ENCODE data around the gene SOCS3.

The SOCS3 gene, protein sequence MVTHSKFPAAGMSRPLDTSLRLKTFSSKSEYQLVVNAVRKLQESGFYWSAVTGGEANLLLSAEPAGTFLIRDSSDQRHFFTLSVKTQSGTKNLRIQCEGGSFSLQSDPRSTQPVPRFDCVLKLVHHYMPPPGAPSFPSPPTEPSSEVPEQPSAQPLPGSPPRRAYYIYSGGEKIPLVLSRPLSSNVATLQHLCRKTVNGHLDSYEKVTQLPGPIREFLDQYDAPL

DNA sequence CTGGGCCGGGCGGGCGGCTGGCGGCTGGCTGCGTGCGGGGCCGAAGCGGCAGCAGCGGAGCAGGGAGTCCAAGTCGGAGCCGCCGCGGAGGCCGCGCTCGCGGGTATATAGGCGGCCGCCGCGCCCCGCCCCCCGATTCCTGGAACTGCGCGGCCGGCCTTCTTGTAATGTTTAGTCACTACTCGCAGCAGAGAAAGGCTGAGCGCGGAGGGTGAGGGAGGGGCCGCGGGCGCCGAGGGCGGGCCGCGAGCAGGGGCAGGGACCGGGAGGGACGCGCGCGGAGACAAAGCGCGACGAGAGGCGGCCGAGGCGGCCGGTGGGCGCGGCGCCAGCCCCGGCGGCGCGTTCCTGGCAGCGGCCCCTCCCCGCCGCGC lies at the start of gene SOCS3:
SOCS3 (minus strand) TSS at position 81 of the 374 bp plus-strand sequence. CDS start 982 bp downstream, outside the sequence.
- H3K27ac ChIP-seq (ENCODE audit: low read depth, low read length), result no peak within 1 kb of the TSS
- no peaks in the 10 kb centered on the region for H3K9me2 ChIP-seq (replicated peaks; ENCODE audit: control insufficient read depth, low read length)
- H3K4me1 ChIP-seq (ENCODE audit: control insufficient read depth, low read length), result peaks cover 37% of the 10 kb centered on the region

DNA sequence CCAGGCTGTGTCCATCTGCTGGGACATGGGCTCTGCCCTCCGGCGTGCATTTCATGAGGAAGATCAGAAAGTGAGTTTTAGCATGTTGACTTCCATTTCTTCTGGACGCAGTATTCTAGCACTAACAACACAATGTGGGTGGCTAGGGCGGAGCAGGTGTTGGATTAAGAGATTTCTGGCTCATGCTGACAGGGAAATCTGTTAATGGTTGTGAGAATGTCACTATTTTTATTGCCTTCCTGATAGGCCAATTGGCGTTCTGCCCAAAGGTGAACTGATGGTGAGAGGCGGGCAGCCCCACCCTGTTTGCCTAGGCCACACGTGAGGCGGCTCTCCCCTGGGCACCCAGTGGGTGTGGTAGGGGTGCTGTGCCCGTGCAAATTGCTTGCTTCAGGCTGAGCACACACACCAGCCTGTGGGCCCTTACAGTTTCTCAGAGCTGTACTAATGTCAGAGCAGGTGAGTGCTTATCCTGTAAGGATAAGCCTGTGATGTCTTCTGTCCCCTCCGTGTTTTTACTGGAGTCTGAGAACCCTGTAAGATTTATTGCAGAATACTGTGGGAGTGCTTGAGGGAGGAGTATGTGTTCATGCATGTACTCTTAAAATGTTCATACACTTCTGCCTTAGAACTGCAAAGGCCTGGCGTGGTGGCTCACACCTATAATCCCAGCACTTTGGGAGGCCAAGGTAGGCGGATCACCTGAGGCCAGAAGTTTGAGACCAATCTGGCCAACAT lies 49.5 kb upstream of the SOCS3 start:
- peaks cover 35% of the 10 kb centered on the region for H3K36me3 ChIP-seq (ENCODE audit: control insufficient read depth, low read length)
- no peaks in the 10 kb centered on the region for H3F3A ChIP-seq (ENCODE audit: control insufficient read depth, insufficient read depth)
- H3K4me1 ChIP-seq (ENCODE audit: control insufficient read depth, low read length), result peaks cover 5% of the 10 kb centered on the region; the same call in 1 of the 2 replicates
- TF ChIP-seq, protein P1, sequence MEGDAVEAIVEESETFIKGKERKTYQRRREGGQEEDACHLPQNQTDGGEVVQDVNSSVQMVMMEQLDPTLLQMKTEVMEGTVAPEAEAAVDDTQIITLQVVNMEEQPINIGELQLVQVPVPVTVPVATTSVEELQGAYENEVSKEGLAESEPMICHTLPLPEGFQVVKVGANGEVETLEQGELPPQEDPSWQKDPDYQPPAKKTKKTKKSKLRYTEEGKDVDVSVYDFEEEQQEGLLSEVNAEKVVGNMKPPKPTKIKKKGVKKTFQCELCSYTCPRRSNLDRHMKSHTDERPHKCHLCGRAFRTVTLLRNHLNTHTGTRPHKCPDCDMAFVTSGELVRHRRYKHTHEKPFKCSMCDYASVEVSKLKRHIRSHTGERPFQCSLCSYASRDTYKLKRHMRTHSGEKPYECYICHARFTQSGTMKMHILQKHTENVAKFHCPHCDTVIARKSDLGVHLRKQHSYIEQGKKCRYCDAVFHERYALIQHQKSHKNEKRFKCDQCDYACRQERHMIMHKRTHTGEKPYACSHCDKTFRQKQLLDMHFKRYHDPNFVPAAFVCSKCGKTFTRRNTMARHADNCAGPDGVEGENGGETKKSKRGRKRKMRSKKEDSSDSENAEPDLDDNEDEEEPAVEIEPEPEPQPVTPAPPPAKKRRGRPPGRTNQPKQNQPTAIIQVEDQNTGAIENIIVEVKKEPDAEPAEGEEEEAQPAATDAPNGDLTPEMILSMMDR (IDR thresholded peaks at IDR 0.05; ENCODE audit: low read depth, low read length, poor library complexity, severe bottlenecking), result no peak
- no peak for TF ChIP-seq EZH2phosphoT487 (IDR thresholded peaks at IDR 0.05; ENCODE audit: borderline replicate concordance, low read length)
- H3K27ac ChIP-seq (ENCODE audit: low read depth, low read length), result no peak overlapping the region
- H3K9me2 ChIP-seq (replicated peaks; ENCODE audit: control insufficient read depth, low read length), result no peaks in the 10 kb centered on the region
- no peaks in the 10 kb centered on the region for H3K9me3 ChIP-seq (ENCODE audit: control insufficient read depth, insufficient read depth, low read length)
- peaks cover 38% of the 10 kb centered on the region for H3K79me2 ChIP-seq (ENCODE audit: control insufficient read depth, low read length)
- no peaks in the 10 kb centered on the region for H3K27me3 ChIP-seq (ENCODE audit: control insufficient read depth, low read length)
- H3K4me3 ChIP-seq (ENCODE audit: low read length), result no peak overlapping the region
- H3K4me2 ChIP-seq (ENCODE audit: low read length), result no peak overlapping the region
- peaks cover 7% of the 10 kb centered on the region for H4K20me1 ChIP-seq (ENCODE audit: control insufficient read depth, insufficient read depth, low read depth, low read length)

More for the DNA sequence above, at the start of gene SOCS3:
- Histone ChIP-seq H3K4me2 (ENCODE audit: low read length) (peak within 1 kb of the TSS; percentile 72), H3K4me3 (ENCODE audit: low read length) (peak within 1 kb of the TSS; percentile 50), H3K9me3 (ENCODE audit: control insufficient read depth, insufficient read depth, low read length) (no peaks in the 10 kb centered on the region), H4K20me1 (ENCODE audit: control insufficient read depth, insufficient read depth, low read depth, low read length) (peaks cover 8% of the 10 kb centered on the region), H3F3A (ENCODE audit: control insufficient read depth, insufficient read depth) (no peaks in the 10 kb centered on the region; the same call in 1 of the 2 replicates), H3K27me3 (ENCODE audit: control insufficient read depth, low read length) (peaks cover 86% of the 10 kb centered on the region), H3K79me2 (ENCODE audit: control insufficient read depth, low read length) (no peaks in the 10 kb centered on the region), H3K36me3 (ENCODE audit: control insufficient read depth, low read length) (no peaks in the 10 kb centered on the region)
- TF ChIP-seq EZH2phosphoT487 (IDR thresholded peaks at IDR 0.05; ENCODE audit: borderline replicate concordance, low read length), result no peak
- TF ChIP-seq, protein P1 (IDR thresholded peaks at IDR 0.05; ENCODE audit: low read depth, low read length, poor library complexity, severe bottlenecking), result no peak

DNA sequence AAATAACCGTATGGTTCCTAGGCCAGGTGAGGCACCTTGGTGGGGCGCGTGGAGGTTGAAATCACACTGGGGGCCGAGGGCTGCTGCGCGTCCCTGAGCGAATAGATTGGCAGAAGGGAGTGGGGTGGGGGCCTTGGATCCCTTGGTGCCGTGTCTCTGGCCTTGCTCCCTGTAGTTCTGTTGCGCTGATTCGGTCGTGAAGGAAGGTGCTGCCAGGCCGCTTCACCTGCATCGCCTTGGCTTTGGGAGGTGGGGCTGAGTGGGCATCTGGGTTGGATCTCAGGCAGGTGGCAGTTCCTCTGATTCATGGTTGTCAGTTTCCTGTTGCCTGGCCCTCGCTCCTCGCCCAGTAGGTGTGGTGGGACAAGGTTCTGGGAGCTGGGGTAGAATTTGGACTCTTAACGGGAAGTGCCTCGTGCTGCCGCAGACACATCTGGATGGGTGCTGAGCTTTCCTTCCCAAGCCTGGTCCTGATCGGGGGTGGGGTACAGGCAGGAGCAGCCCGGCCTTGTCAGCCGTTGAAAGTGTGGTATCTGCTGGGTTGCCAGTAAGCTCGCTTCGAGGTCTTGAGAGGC lies 48.7 kb upstream of the SOCS3 start:
- H3K27ac ChIP-seq (ENCODE audit: low read depth, low read length), result no peak overlapping the region
- peaks cover 36% of the 10 kb centered on the region for H3K36me3 ChIP-seq (ENCODE audit: control insufficient read depth, low read length)
- peaks cover 38% of the 10 kb centered on the region for H3K79me2 ChIP-seq (ENCODE audit: control insufficient read depth, low read length)

More for the DNA sequence above, 48.7 kb upstream of the SOCS3 start:
- Histone ChIP-seq H4K20me1 (ENCODE audit: control insufficient read depth, insufficient read depth, low read depth, low read length) (peaks cover 7% of the 10 kb centered on the region), H3K9me2 (replicated peaks; ENCODE audit: control insufficient read depth, low read length) (no peaks in the 10 kb centered on the region), H3K9me3 (ENCODE audit: control insufficient read depth, insufficient read depth, low read length) (no peaks in the 10 kb centered on the region), H3K27me3 (ENCODE audit: control insufficient read depth, low read length) (no peaks in the 10 kb centered on the region), H3K4me1 (ENCODE audit: control insufficient read depth, low read length) (peaks cover 5% of the 10 kb centered on the region; the same call in 1 of the 2 replicates), H3K4me2 (ENCODE audit: low read length) (no peak overlapping the region), H3K4me3 (ENCODE audit: low read length) (no peak overlapping the region), H3F3A (ENCODE audit: control insufficient read depth, insufficient read depth) (no peaks in the 10 kb centered on the region)
- no peak for TF ChIP-seq EZH2phosphoT487 (IDR thresholded peaks at IDR 0.05; ENCODE audit: borderline replicate concordance, low read length)
- TF ChIP-seq, protein P1 (IDR thresholded peaks at IDR 0.05; ENCODE audit: low read depth, low read length, poor library complexity, severe bottlenecking), result no peak

Measured in DOHH2 (cell line).